Esophagus muscularis mucosa (tissue), 4 donors: ENCODE measurements around the gene VGF. TPM values are rescaled to one million over a fixed set of nuclear protein-coding genes. Genes with fewer than 3 reads are reported as not detected.
"Not testable (repeated sequence)": the region's sequence is repeated elsewhere in the genome, so short reads cannot be mapped to it uniquely, and the experiment has no call there.

ENCODE experiments used
- DNase-seq: peaks from one replicate; pipeline ENCODE4 v3.0.0-alpha.2; 2017; ENCODE audit errors: extremely low spot score
- H3K27ac ChIP-seq, 4 donors: fragments of 200-600 bp; sonication (generic); replicated peaks in 1 of 4; 1 replicate in 3 of 4; 2 replicates in 1 of 4; pipeline ENCODE4 v1.5.1; 2016 to 2019; ENCODE audit warnings: mild to moderate bottlenecking in 1 of 4
- H3K27me3 ChIP-seq, 4 donors: fragments of 200-600 bp; sonication (generic); one replicate each; pipeline versions ENCODE4 v1.5.1 to v1.6.0; 2016 to 2019
- H3K36me3 ChIP-seq, 4 donors: fragments of 200-600 bp; sonication (generic); one replicate each; pipeline ENCODE4 v1.5.1; 2016 to 2019
- H3K4me1 ChIP-seq, 4 donors: fragments of 200-600 bp; sonication (generic); one replicate each; pipeline ENCODE4 v1.5.1; 2016 to 2019
- H3K4me3 ChIP-seq, 4 donors: fragments of 200-600 bp; sonication (generic); 1 replicate in 2 of 4; 2 replicates in 2 of 4; pipeline ENCODE4 v1.5.1; 2016 to 2019; ENCODE audit warnings: mild to moderate bottlenecking in 4 of 4, moderate library complexity in 1 of 4
- H3K9me3 ChIP-seq, 4 donors: fragments of 200-600 bp; sonication (generic); 1 replicate in 3 of 4; 2 replicates in 1 of 4; pipeline ENCODE4 v1.5.1; 2016 to 2019
- EP300 ChIP-seq: sonication (generic); formaldehyde crosslinking; IDR thresholded peaks from one replicate; pipeline ENCODE4 v1.6.1; 2017; ENCODE audit warnings: antibody characterized with exemption
- POLR2A ChIP-seq: fragments of 450-650 bp; IDR thresholded peaks from one replicate; pipeline ENCODE4 v1.6.1; 2017; ENCODE audit warnings: antibody characterized with exemption, moderate library complexity, mild to moderate bottlenecking, low read depth
- POLR2AphosphoS5 ChIP-seq, 2 donors: sonication (generic); formaldehyde crosslinking; IDR thresholded peaks; one replicate each; pipeline ENCODE4 v1.6.1; 2017; ENCODE audit warnings: antibody characterized with exemption in 2 of 2
- WGBS: methylation state at CpG from one replicate; pipeline ENCODE4 v1.1.5; 2018; 5-methylcytosine and 5-hydroxymethylcytosine counted together
- intact Hi-C: fragments of 100-400 bp; cut with DNase I; formaldehyde crosslinking; loops from one replicate; pipeline ENCODE4 v1.15.1; 2023
- total RNA-seq, 4 donors: library from RNA; depleted of rRNA; stranded (reverse); fragments of >200 nt; gene quantifications; one replicate each; pipeline versions ENCODE4 v1.1.0 to v1.2.1, GENCODE V29; 2016
- TF ChIP-seq, protein P1 (sequence below), 3 experiments: fragments of 200-600 bp in 2 of 3; fragments of 450-650 bp in 1 of 3; sonication (generic) in 2 of 3; IDR thresholded peaks; one replicate each; pipeline ENCODE4 v1.5.1; 2017 to 2019; ENCODE audit warnings: antibody characterized with exemption in 3 of 3, mild to moderate bottlenecking in 2 of 3, moderate library complexity in 1 of 3

The VGF gene
- total RNA-seq, 4 donors from 2014 or later: 0.23 to 0.33 (median 0.26) TPM; not detected in 1

- WGBS: 71% methylated on average over 3 of the region's 3 CpGs
- Histone ChIP-seq H3K36me3 (no peaks in the 10 kb centered on the region), H3K4me3 (no peak overlapping the region), H3K27ac (peak overlapping the region in 1 of 4 donors; percentile 88), H3K27me3 (no peaks in the 10 kb centered on the region), H3K4me1 (peaks cover 56 to 64% (median 61%) of the 10 kb centered on the region in 4 donors), H3K9me3 (no peaks in the 10 kb centered on the region)
- no peak for DNase-seq
- TF ChIP-seq POLR2AphosphoS5 (IDR thresholded peaks at IDR 0.05): no peak
- TF ChIP-seq POLR2A: no peak
- TF ChIP-seq, protein P1, sequence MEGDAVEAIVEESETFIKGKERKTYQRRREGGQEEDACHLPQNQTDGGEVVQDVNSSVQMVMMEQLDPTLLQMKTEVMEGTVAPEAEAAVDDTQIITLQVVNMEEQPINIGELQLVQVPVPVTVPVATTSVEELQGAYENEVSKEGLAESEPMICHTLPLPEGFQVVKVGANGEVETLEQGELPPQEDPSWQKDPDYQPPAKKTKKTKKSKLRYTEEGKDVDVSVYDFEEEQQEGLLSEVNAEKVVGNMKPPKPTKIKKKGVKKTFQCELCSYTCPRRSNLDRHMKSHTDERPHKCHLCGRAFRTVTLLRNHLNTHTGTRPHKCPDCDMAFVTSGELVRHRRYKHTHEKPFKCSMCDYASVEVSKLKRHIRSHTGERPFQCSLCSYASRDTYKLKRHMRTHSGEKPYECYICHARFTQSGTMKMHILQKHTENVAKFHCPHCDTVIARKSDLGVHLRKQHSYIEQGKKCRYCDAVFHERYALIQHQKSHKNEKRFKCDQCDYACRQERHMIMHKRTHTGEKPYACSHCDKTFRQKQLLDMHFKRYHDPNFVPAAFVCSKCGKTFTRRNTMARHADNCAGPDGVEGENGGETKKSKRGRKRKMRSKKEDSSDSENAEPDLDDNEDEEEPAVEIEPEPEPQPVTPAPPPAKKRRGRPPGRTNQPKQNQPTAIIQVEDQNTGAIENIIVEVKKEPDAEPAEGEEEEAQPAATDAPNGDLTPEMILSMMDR (IDR thresholded peaks at IDR 0.05): no peak
- no peak for TF ChIP-seq EP300
- intact Hi-C loops: no loop called here
These were observed 41.7 kb downstream of the VGF start for GRCh38 chr7:101123703-101124068.

- intact Hi-C loops: no loop called here
- no peak for TF ChIP-seq EP300
- no peak for TF ChIP-seq POLR2A
- TF ChIP-seq, protein P1 (IDR thresholded peaks at IDR 0.05): no peak
- no peak for TF ChIP-seq POLR2AphosphoS5 (IDR thresholded peaks at IDR 0.05)
- Histone ChIP-seq H3K9me3 (no peaks in the 10 kb centered on the region), H3K36me3 (no peaks in the 10 kb centered on the region), H3K4me3 (peak overlapping the region; percentile 44 to 57 (median 50)), H3K4me1 (peaks cover 56 to 61% (median 60%) of the 10 kb centered on the region in 4 donors), H3K27me3 (no peaks in the 10 kb centered on the region), H3K27ac (peak overlapping the region; percentile 84 to 88 (median 86))
- DNase-seq: no peak
- 92% methylated on average over 11 of the region's 11 CpGs for WGBS
These were observed 42.3 kb downstream of the VGF start for GRCh38 chr7:101122933-101123702.

DNA sequence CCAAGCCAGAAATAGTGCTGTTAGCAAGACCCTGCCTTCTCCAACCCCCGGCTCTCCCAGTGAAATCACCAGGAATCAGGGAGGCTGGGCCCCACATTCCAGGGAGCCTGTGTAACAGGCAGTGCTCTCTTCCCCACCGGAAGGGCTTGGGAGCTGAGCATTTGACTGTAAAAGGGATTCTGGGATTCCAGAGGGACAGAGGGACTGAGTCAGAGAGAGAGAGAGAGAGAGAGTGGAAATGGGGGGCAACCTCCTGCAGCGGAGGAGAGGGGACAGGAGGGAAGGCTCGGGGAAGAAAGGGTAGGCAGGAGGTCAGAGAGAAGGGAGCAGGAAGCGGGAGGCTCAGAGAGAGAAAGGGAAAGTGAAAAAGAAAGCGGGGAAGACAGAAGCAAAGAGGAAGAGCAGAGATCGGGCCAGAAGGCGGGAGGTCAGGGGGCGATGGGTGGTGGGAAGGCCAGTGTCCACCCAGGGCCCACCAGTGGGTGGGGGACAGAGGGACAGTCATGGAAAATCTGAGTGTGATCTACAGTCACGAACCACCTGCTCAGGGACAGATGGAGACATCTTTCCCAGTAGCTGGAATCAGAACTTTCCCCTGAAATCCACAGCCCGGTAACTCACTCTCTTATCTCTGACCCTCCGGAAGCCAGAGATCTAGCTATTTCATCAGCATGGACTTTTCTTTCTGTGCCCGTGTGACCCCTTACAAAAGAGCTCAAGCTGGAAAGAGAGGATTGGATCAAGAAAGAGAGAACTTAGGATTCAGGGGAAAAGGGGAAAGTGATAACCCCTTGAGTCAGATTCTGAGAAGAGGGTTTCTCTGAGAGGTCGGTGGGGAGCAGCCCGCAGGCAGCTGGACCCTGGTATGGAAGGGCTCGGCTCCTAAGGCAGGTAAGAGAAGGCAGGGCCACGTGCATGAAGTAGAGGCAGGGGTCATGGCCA is 43.1 kb downstream of the VGF start:
- H3K27me3 ChIP-seq: no peaks in the 10 kb centered on the region
- 20% methylated on average over 17 of the region's 17 CpGs for WGBS
- peaks cover 56 to 61% (median 59%) of the 10 kb centered on the region in 4 donors for H3K4me1 ChIP-seq
- intact Hi-C loops: no loop called here
- H3K4me3 ChIP-seq: peak overlapping the region; percentile 44 to 57 (median 50)
- TF ChIP-seq EP300: no peak
- peak; percentile 77 to 79 for TF ChIP-seq POLR2AphosphoS5 (IDR thresholded peaks at IDR 0.05)
- TF ChIP-seq, protein P1 (IDR thresholded peaks at IDR 0.05): no peak
- no peak for TF ChIP-seq POLR2A
- DNase-seq: no peak
- H3K27ac ChIP-seq: peak overlapping the region; percentile 84 to 88 (median 86)
- H3K9me3 ChIP-seq: no peaks in the 10 kb centered on the region
- no peaks in the 10 kb centered on the region for H3K36me3 ChIP-seq

- intact Hi-C loops, H3K27me3 ChIP-seq, DNase-seq, H3K9me3 ChIP-seq, H3K36me3 ChIP-seq: not testable (repeated sequence)
- peaks cover 51 to 56% (median 53%) of the 10 kb centered on the region in 4 donors for H3K4me1 ChIP-seq
- peak overlapping the region; percentile 84 to 88 (median 86) for H3K27ac ChIP-seq
- WGBS: 39% methylated on average over 9 of the region's 9 CpGs
- peak overlapping the region; percentile 44 to 57 (median 50) for H3K4me3 ChIP-seq
These were observed 43.8 kb downstream of the VGF start for GRCh38 chr7:101121631-101121990.

DNA sequence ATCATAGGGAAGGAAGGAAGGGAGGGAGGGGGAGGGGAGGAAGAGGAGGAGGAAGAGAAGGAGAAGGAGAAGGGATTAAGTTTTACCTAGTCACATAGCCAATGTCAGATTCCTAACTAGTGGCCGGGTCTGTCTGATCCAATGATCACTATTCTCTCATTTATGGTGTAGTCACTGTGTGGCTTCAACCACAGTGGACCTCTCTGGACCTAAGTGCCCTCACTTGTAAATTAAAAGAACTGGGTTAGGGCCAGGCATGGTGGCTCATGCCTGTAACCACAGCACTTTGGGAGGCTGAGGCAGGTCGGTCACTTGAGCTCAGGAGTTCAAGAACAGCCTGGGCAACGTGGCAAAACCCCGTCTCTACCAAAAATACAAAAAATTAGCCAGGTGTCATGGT is 45.1 kb downstream of the VGF start:
- H3K4me3 ChIP-seq: no peak overlapping the region
- H3K36me3 ChIP-seq: no peaks in the 10 kb centered on the region
- H3K27ac ChIP-seq: no peak overlapping the region
- no peak for DNase-seq
- no peaks in the 10 kb centered on the region for H3K27me3 ChIP-seq
- TF ChIP-seq POLR2A (no peak), POLR2AphosphoS5 (IDR thresholded peaks at IDR 0.05) (no peak), EP300 (no peak)
- TF ChIP-seq, protein P1 (IDR thresholded peaks at IDR 0.05): no peak
- intact Hi-C loops: no loop called here
- 82% methylated on average over 4 of the region's 4 CpGs for WGBS
- no peaks in the 10 kb centered on the region for H3K9me3 ChIP-seq
- H3K4me1 ChIP-seq: peaks cover 38 to 43% (median 40%) of the 10 kb centered on the region in 4 donors
